Heart left ventricle (tissue), 16 donors: ENCODE data around the gene MVD. TPM values are rescaled to one million over a fixed set of nuclear protein-coding genes. Genes with fewer than 3 reads are reported as not detected.

Experiments used
- ATAC-seq, 4 donors: fragments of 200-7000 bp; cut with Tn5 transposase; one replicate each; pipeline ENCODE4 v1.9.1; 2020 to 2022; ENCODE audit warnings: moderate library complexity in 4 of 4, mild to moderate bottlenecking in 3 of 4, moderate number of reproducible peaks in 1 of 4
- DNase-seq, 5 donors: peaks; one replicate each; pipeline ENCODE4 v3.0.0-alpha.2; 2020
- H3K27ac ChIP-seq, 12 donors: fragments of 200-600 bp; sonication (generic) in 4 of 12; one replicate each; pipeline versions ENCODE4 v1.5.0 to v1.8.0; 2016 to 2022; ENCODE audit warnings: mild to moderate bottlenecking in 2 of 12
- H3K27me3 ChIP-seq, 9 donors: fragments of 200-600 bp; sonication (generic) in 2 of 9; one replicate each; pipeline versions ENCODE4 v1.5.1 to v1.8.0; 2016 to 2022; ENCODE audit warnings: mild to moderate bottlenecking in 3 of 9
- H3K36me3 ChIP-seq, 9 donors: fragments of 200-600 bp; sonication (generic) in 2 of 9; one replicate each; pipeline versions ENCODE4 v1.5.0 to v1.8.0; 2018 to 2022; ENCODE audit warnings: mild to moderate bottlenecking in 2 of 9
- H3K4me1 ChIP-seq, 12 donors: fragments of 200-600 bp; sonication (generic) in 4 of 12; one replicate each; pipeline versions ENCODE4 v1.5.0 to v1.8.0; 2016 to 2022; ENCODE audit warnings: mild to moderate bottlenecking in 3 of 12
- H3K4me3 ChIP-seq, 12 donors: fragments of 200-600 bp; sonication (generic) in 4 of 12; one replicate each; pipeline versions ENCODE4 v1.5.0 to v1.8.0; 2017 to 2022; ENCODE audit warnings: mild to moderate bottlenecking in 9 of 12, moderate library complexity in 4 of 12
- H3K9me3 ChIP-seq, 12 donors: fragments of 200-600 bp; sonication (generic) in 4 of 12; one replicate each; pipeline versions ENCODE4 v1.5.0 to v1.8.0; 2016 to 2022; ENCODE audit warnings: mild to moderate bottlenecking in 1 of 12
- POLR2A ChIP-seq, 2 donors: fragments of 450-650 bp; IDR thresholded peaks; one replicate each; pipeline ENCODE4 v1.6.1; 2017; ENCODE audit warnings: antibody characterized with exemption in 2 of 2, mild to moderate bottlenecking in 2 of 2, moderate library complexity in 2 of 2
- WGBS, 4 donors: extraction: QIAGEN DNeasy Blood & Tissue Kit in 2 of 4; methylation state at CpG; one replicate each; pipeline versions ENCODE4 v1.1.5 to v1.1.7; 2013 to 2018; 5-methylcytosine and 5-hydroxymethylcytosine counted together
- intact Hi-C, 10 donors: fragments of 100-400 bp; cut with DNase I; formaldehyde crosslinking; loops; one replicate each; pipeline versions ENCODE4 v1.11.1 to v1.14.2; 2022
- polyA plus RNA-seq, 2 donors: library from polyadenylated mRNA; stranded (reverse); fragments of 200-250 nt; gene quantifications; one replicate each; pipeline ENCODE4 v1.2.3, GENCODE V29; 2013
- total RNA-seq, 9 donors: library from RNA; depleted of rRNA in 2 of 9; stranded (reverse); fragments of >200 nt in 2 of 9; fragmentation: NEBNext Ultra II Directional in 3 of 9; extraction: Animal tissue kit (Norgen Biotek cat#: 25700) in 3 of 9; gene quantifications; one replicate each; pipeline versions ENCODE4 v1.1.0 to v1.2.4, GENCODE V29; 2016 to 2023
- TF ChIP-seq, protein P1 (sequence below), 12 donors: fragments of 200-600 bp; sonication (generic) in 4 of 12; IDR thresholded peaks; one replicate each; pipeline versions ENCODE4 v1.5.0 to v1.8.0; 2018 to 2022; ENCODE audit warnings: antibody characterized with exemption in 12 of 12, mild to moderate bottlenecking in 5 of 12
- donor health status: ischemic (EF 13 %, LVEDD 7.1; RV severe dilation, severe dysfunction).
- donor health status: healthy with polysubstance abuse.
- donor health status: DM: no; HTN: yes; CAD: no.
- donor health status: DM: no; HTN: no; CAD: no.
- donor health status: ischemic (EF 25% LVEDD 6.9; RV normal size, moderate dysfunction).
- donor health status: ischemic (EF 25% LVEDD 5.7; RV mildly dilated, moderate dysfunction).
- donor health status: healthy.
- donor health status: DM: yes; HTN: yes; CAD: no.
- donor health status: ischemic (EF 35%, LVEDD 5.7; RV mildly dilated, moderate dysfunction).
- donor health status: nonischemic (EF 11% LVEDD 7.7; RV severe dilation, severe dysfunction).
- donor health status: DM: yes; HTN: yes; CAD: no.
- donor health status: PGD.
- donor health status: ischemic (EF 29% LVEDD 5.4; RV normal size, mild dysfunction).
- donor health status: nonischemic (EF 23%, LVEDD 6.1; RV moderate dilation, normal function).

Gene MVD
- total and polyA plus RNA-seq, 11 donors, result 17.5 to 41.2 (median 21.0) TPM

DNA sequence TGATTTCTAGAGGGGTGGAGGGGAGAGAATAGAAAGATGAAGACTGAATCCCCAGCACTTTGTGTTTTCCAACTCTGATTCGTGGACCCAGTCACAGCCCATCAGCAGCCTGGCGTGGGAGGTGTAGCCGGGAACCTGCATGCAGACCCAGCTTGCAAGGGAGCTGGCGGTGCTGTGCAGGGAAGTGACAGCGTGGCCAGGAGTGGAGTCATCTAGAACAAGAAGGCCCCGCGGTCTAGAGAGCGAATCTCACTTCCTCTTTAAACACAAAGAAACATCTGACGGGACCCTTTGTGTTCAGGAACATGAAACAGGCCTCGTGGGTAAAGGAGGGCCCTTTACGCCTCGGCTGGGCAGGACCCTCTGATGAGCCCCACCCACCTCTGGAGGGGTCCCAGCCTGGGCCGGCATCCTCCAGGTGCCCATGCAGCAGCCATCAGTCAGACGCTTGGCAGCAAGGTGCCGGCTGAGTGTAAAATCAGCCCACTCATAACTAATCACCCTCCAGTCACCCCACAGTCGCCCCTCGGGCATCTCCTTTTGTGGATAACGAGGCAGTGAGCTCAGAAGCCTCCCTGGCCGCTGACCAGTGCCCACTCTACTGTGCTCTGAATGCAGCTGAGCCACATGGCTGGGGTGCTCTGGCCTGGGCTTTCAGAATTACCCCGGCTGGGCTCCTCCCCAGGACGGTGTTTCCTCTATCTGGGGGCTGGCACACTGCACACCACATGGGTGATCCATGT, 19.0 kb upstream of the MVD start:
- no peak for TF ChIP-seq POLR2A (IDR thresholded peaks at IDR 0.05)
- TF ChIP-seq, protein P1, sequence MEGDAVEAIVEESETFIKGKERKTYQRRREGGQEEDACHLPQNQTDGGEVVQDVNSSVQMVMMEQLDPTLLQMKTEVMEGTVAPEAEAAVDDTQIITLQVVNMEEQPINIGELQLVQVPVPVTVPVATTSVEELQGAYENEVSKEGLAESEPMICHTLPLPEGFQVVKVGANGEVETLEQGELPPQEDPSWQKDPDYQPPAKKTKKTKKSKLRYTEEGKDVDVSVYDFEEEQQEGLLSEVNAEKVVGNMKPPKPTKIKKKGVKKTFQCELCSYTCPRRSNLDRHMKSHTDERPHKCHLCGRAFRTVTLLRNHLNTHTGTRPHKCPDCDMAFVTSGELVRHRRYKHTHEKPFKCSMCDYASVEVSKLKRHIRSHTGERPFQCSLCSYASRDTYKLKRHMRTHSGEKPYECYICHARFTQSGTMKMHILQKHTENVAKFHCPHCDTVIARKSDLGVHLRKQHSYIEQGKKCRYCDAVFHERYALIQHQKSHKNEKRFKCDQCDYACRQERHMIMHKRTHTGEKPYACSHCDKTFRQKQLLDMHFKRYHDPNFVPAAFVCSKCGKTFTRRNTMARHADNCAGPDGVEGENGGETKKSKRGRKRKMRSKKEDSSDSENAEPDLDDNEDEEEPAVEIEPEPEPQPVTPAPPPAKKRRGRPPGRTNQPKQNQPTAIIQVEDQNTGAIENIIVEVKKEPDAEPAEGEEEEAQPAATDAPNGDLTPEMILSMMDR (IDR thresholded peaks at IDR 0.05), result no peak
- Histone ChIP-seq H3K27me3 (peaks cover 0 to 41% (median 3%) of the 10 kb centered on the region in 9 donors), H3K36me3 (peaks cover 0 to 13% (median 0%) of the 10 kb centered on the region in 9 donors), H3K9me3 (no peaks in the 10 kb centered on the region), H3K4me3 (peak overlapping the region in 1 of 12 donors; percentile 28), H3K27ac (peak overlapping the region in 3 of 12 donors; percentile 5 to 88 (median 43)), H3K4me1 (peaks cover 0 to 48% (median 18%) of the 10 kb centered on the region in 12 donors)
- DNase-seq (peak; percentile 45 to 77 (median 59)), ATAC-seq (peak in 3 of 4 donors; percentile 12 to 38 (median 30))
- 42 to 53% (median 48%) methylated on average over 18 to 21 of the region's 21 CpGs for WGBS, 4 donors
- intact Hi-C loops, result no loop called here

DNA sequence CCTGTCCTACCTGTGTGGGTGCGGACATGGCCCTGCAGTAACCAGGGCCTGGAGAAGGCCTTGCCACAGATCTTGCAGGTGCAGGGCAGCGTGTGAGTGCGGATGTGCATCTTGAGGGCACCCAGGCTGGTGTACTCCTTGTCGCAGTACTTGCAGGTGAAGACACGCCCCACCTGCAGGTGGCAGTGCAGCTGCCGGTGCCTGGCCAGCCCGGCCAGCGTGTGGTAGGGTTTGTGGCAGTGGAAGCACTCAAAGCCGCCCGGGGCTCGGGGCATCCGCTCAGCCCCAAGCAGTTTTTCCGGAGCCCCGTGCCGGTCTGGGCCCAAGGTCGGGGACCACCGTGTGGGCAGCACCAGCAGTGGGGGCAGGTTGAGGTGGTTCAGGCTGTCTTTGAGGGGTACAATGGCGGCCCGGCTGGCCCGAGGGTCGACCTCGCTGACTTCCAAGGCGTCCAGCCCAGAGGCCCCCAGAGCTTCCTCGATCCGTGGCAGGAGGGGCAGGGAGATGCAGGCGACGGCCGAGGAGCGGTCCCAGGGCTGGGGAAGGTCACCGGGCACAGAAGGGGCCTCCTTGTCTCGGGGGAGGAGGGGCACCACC, 18.3 kb upstream of the MVD start:
- peaks cover 0 to 43% (median 11%) of the 10 kb centered on the region in 12 donors for H3K4me1 ChIP-seq
- peaks cover 0 to 13% (median 0%) of the 10 kb centered on the region in 9 donors for H3K36me3 ChIP-seq
- DNase-seq (peak in 1 of 5 donors; percentile 16), ATAC-seq (no peak)
- TF ChIP-seq, protein P1 (IDR thresholded peaks at IDR 0.05), result peak in 4 of 12 donors; percentile 7 to 29 (median 12)
- no peak for TF ChIP-seq POLR2A (IDR thresholded peaks at IDR 0.05)
- intact Hi-C loops, result no loop called here
- no peaks in the 10 kb centered on the region for H3K9me3 ChIP-seq
- 60 to 67% (median 63%) methylated on average over 15 to 31 of the region's 31 CpGs for WGBS, 4 donors
- peaks cover 0 to 34% (median 3%) of the 10 kb centered on the region in 9 donors for H3K27me3 ChIP-seq
- H3K27ac ChIP-seq, result peak overlapping the region in 1 of 12 donors; percentile 88
- peak overlapping the region in 1 of 12 donors; percentile 8 for H3K4me3 ChIP-seq

DNA sequence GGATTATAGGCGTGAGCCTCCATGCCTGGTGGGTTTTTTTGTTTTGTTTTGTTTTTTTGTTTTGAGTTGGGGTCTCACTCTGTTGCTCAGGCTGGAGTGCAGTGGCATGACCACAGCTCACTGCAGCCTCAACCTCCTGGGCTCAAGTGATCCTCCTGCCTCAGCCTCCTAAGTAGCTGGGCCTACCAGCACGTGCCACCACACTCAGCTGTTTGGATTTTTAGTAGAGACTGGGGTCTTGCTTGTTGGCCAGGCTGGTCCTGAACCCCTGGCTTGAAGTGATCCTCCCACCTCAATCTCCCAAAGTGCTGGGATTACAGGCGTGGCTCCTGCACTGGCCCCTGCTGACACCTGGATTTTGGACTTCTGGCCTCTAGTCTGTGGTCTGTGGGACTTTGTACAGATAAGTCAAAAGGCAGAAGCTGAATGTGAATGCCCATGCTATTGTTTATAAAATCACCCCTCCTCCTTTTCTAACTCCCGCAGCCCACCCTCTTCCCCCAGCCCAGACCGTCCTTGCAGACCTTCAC, 17.7 kb upstream of the MVD start:
- H3K9me3 ChIP-seq, result no peaks in the 10 kb centered on the region
- no peak overlapping the region for H3K4me3 ChIP-seq
- ATAC-seq (no peak), DNase-seq (no peak)
- 80 to 90% (median 85%) methylated on average over 5 of the region's 5 CpGs for WGBS, 4 donors
- TF ChIP-seq, protein P1 (IDR thresholded peaks at IDR 0.05), result no peak
- TF ChIP-seq POLR2A (IDR thresholded peaks at IDR 0.05), result no peak
- peaks cover 0 to 13% (median 0%) of the 10 kb centered on the region in 9 donors for H3K36me3 ChIP-seq
- H3K4me1 ChIP-seq, result peaks cover 0 to 38% (median 5%) of the 10 kb centered on the region in 12 donors
- H3K27me3 ChIP-seq, result peaks cover 0 to 29% (median 3%) of the 10 kb centered on the region in 9 donors
- intact Hi-C loops, result no loop called here
- H3K27ac ChIP-seq, result no peak overlapping the region
